Peyer's patch (tissue), 4 donors: Measurements from ENCODE around the gene AK5. TPM values are rescaled to one million over a fixed set of nuclear protein-coding genes. Genes with fewer than 3 reads are reported as not detected.

ENCODE experiments used
- DNase-seq, 3 donors: peaks; one replicate each; pipeline ENCODE4 v3.0.0-alpha.2; 2017 to 2019
- H3K27ac ChIP-seq, 4 donors: fragments of 200-600 bp; sonication (generic); one replicate each; pipeline ENCODE4 v1.5.1; 2016 to 2019
- H3K27me3 ChIP-seq, 2 donors: fragments of 200-600 bp; sonication (generic); one replicate each; pipeline ENCODE4 v1.5.1; 2019
- H3K36me3 ChIP-seq, 3 donors: fragments of 200-600 bp; sonication (generic); one replicate each; pipeline ENCODE4 v1.5.1; 2016 to 2019
- H3K4me1 ChIP-seq, 4 donors: fragments of 200-600 bp; sonication (generic); one replicate each; pipeline ENCODE4 v1.5.1; 2016 to 2019
- H3K4me3 ChIP-seq, 4 donors: fragments of 200-600 bp; sonication (generic); 1 replicate in 3 of 4; 2 replicates in 1 of 4; pipeline ENCODE4 v1.5.1; 2016 to 2019; ENCODE audit warnings: mild to moderate bottlenecking in 1 of 4
- H3K9me3 ChIP-seq, 4 donors: fragments of 200-600 bp; sonication (generic); one replicate each; pipeline ENCODE4 v1.5.1; 2016 to 2019; ENCODE audit warnings: mild to moderate bottlenecking in 1 of 4
- CTCF ChIP-seq, 6 experiments: fragments of 450-650 bp in 4 of 6; fragments of 200-600 bp in 2 of 6; sonication (generic) in 1 of 6; IDR thresholded peaks; one replicate each; pipeline ENCODE4 v1.5.1; 2017 to 2019; ENCODE audit warnings: antibody characterized with exemption in 6 of 6, mild to moderate bottlenecking in 3 of 6, moderate library complexity in 1 of 6
- POLR2A ChIP-seq, 2 donors: fragments of 450-650 bp; IDR thresholded peaks; one replicate each; pipeline ENCODE4 v1.5.1; 2017; ENCODE audit warnings: antibody characterized with exemption in 2 of 2, mild to moderate bottlenecking in 2 of 2, moderate library complexity in 2 of 2
- total RNA-seq, 4 donors: library from RNA; depleted of rRNA; stranded (reverse); fragments of >200 nt; gene quantifications; one replicate each; pipeline ENCODE4 v1.1.0, GENCODE V29; 2016

AK5 gene
- total RNA-seq, 4 donors from 2014 or later: 5.3 to 12.4 TPM; not detected in 2

GRCh38 chr1:77287535-77287934 lies 5.7 kb downstream of the AK5 start:
- Histone ChIP-seq H3K9me3 (no peaks in the 10 kb centered on the region), H3K36me3 (no peaks in the 10 kb centered on the region), H3K27me3 (no peaks in the 10 kb centered on the region), H3K4me1 (peaks cover 0 to 5% (median 0%) of the 10 kb centered on the region in 4 donors), H3K27ac (no peak overlapping the region), H3K4me3 (no peak overlapping the region)
- TF ChIP-seq CTCF (IDR thresholded peaks at IDR 0.05): no peak
- TF ChIP-seq POLR2A (IDR thresholded peaks at IDR 0.05): no peak
- DNase-seq: no peak

GRCh38 chr1:77288275-77288674 lies 6.5 kb downstream of the AK5 start:
- Histone ChIP-seq H3K4me1 (no peaks in the 10 kb centered on the region), H3K9me3 (no peaks in the 10 kb centered on the region), H3K36me3 (no peaks in the 10 kb centered on the region), H3K27ac (no peak overlapping the region), H3K4me3 (no peak overlapping the region), H3K27me3 (no peaks in the 10 kb centered on the region)
- no peak for DNase-seq
- TF ChIP-seq POLR2A (IDR thresholded peaks at IDR 0.05): no peak
- TF ChIP-seq CTCF (IDR thresholded peaks at IDR 0.05): no peak

GRCh38 chr1:77290576-77290975 lies 8.8 kb downstream of the AK5 start:
- no peaks in the 10 kb centered on the region for H3K9me3 ChIP-seq
- no peak for DNase-seq
- no peaks in the 10 kb centered on the region for H3K27me3 ChIP-seq
- H3K27ac ChIP-seq: no peak overlapping the region
- H3K4me1 ChIP-seq: no peaks in the 10 kb centered on the region
- H3K36me3 ChIP-seq: no peaks in the 10 kb centered on the region
- H3K4me3 ChIP-seq: no peak overlapping the region
- TF ChIP-seq POLR2A (IDR thresholded peaks at IDR 0.05): no peak
- TF ChIP-seq CTCF (IDR thresholded peaks at IDR 0.05): no peak

- no peak for DNase-seq
- Histone ChIP-seq H3K4me1 (no peaks in the 10 kb centered on the region), H3K9me3 (no peaks in the 10 kb centered on the region), H3K27ac (no peak overlapping the region), H3K4me3 (no peak overlapping the region), H3K36me3 (no peaks in the 10 kb centered on the region), H3K27me3 (no peaks in the 10 kb centered on the region)
- TF ChIP-seq POLR2A (IDR thresholded peaks at IDR 0.05): no peak
- TF ChIP-seq CTCF (IDR thresholded peaks at IDR 0.05): no peak
Observed at GRCh38 chr1:77292551-77292950, 10.7 kb downstream of the AK5 start.

GRCh38 chr1:77300566-77300965 lies 18.7 kb downstream of the AK5 start:
- H3K9me3 ChIP-seq: no peaks in the 10 kb centered on the region
- H3K27ac ChIP-seq: no peak overlapping the region
- no peak for DNase-seq
- H3K36me3 ChIP-seq: no peaks in the 10 kb centered on the region
- H3K4me1 ChIP-seq: no peaks in the 10 kb centered on the region
- TF ChIP-seq CTCF (IDR thresholded peaks at IDR 0.05): no peak
- H3K27me3 ChIP-seq: no peaks in the 10 kb centered on the region
- H3K4me3 ChIP-seq: no peak overlapping the region

GRCh38 chr1:77303387-77303786 lies 21.6 kb downstream of the AK5 start:
- TF ChIP-seq POLR2A (IDR thresholded peaks at IDR 0.05) (no peak), CTCF (IDR thresholded peaks at IDR 0.05) (no peak)
- Histone ChIP-seq H3K36me3 (no peaks in the 10 kb centered on the region), H3K27ac (no peak overlapping the region), H3K4me1 (no peaks in the 10 kb centered on the region), H3K27me3 (no peaks in the 10 kb centered on the region), H3K4me3 (no peak overlapping the region), H3K9me3 (no peaks in the 10 kb centered on the region)
- DNase-seq: no peak
